Cardiac septum (tissue), 1 donor: ENCODE measurements around the gene NDUFB10. TPM values are rescaled to one million over a fixed set of nuclear protein-coding genes. Genes with fewer than 3 reads are reported as not detected.

Experiments used
- DNase-seq: peaks from one replicate; pipeline ENCODE4 v3.0.0-alpha.2; 2020; ENCODE audit warnings: low spot score
- intact Hi-C: fragments of 100-400 bp; cut with DNase I; formaldehyde crosslinking; loops from one replicate; pipeline ENCODE4 v1.14.0; 2022
- total RNA-seq: library from RNA; stranded (reverse); fragmentation: NEBNext Ultra II Directional; extraction: Animal tissue kit (Norgen Biotek cat#: 25700); gene quantifications from one replicate; pipeline ENCODE4 v1.2.1, GENCODE V29; 2021
- donor health status: DM: no; HTN: no; CAD: no.

NDUFB10 gene
- total RNA-seq, 1 donor from 2014 or later = 390 TPM

- intact Hi-C loops = no loop called here
- DNase-seq = no peak
These were observed 48.7 kb downstream of the NDUFB10 start for GRCh38 chr16:2008009-2008526.

GRCh38 chr16:2008631-2009163 lies 49.4 kb downstream of the NDUFB10 start:
- intact Hi-C loops = no loop called here
- DNase-seq = no peak

- intact Hi-C loops = no loop called here
- DNase-seq = no peak
These were observed 49.9 kb downstream of the NDUFB10 start for GRCh38 chr16:2009164-2009711.

GRCh38 chr16:2009791-2010510 lies 50.6 kb downstream of the NDUFB10 start, which contains the start of gene ZNF598:
TSS of gene ZNF598 (minus strand) at chr16:2009821.
- peak; percentile 90 for DNase-seq
- intact Hi-C loops = loop anchor here (5.0 kb wide), 1 partner anchor 37 kb away; the partner anchor contains the start of genes NTHL1 and TSC2

Other genes starting within 250 kb of the NDUFB10 start
- 31.7 TPM for gene NME3, start 188.0 kb upstream of the NDUFB10 start, total RNA-seq
- gene EME2, start 186.7 kb upstream of the NDUFB10 start, total RNA-seq = 14.9 TPM
- gene MRPS34, start 186.4 kb upstream of the NDUFB10 start, total RNA-seq = 63.4 TPM
- gene SPSB3, start 177.0 kb upstream of the NDUFB10 start, total RNA-seq = 24.2 TPM
- 32.3 TPM for gene NUBP2, start 176.6 kb upstream of the NDUFB10 start, total RNA-seq
- 0.19 TPM for gene IGFALS, start 165.8 kb upstream of the NDUFB10 start, total RNA-seq
- gene HAGH, start 132.7 kb upstream of the NDUFB10 start, total RNA-seq = 166 TPM
- 20.5 TPM for gene FAHD1, start 132.3 kb upstream of the NDUFB10 start, total RNA-seq
- not detected for gene MEIOB, start 87.4 kb upstream of the NDUFB10 start, total RNA-seq
- gene HS3ST6, start 41.1 kb upstream of the NDUFB10 start, total RNA-seq = not detected
- 39.2 TPM for gene MSRB1, start 16.3 kb upstream of the NDUFB10 start, total RNA-seq
- 202 TPM for gene RPL3L, start 4.8 kb upstream of the NDUFB10 start, total RNA-seq
- 702 TPM for gene RPS2, start 5.3 kb downstream of the NDUFB10 start, total RNA-seq
- gene RNF151, start 7.3 kb downstream of the NDUFB10 start, total RNA-seq = not detected
- gene TBL3, start 12.5 kb downstream of the NDUFB10 start, total RNA-seq = 18.3 TPM
- not detected for gene NOXO1, start 21.9 kb downstream of the NDUFB10 start, total RNA-seq
- 25.5 TPM for gene GFER, start 24.7 kb downstream of the NDUFB10 start, total RNA-seq
- gene SYNGR3, start 30.4 kb downstream of the NDUFB10 start, total RNA-seq = 1.8 TPM
- gene ZNF598, start 50.3 kb downstream of the NDUFB10 start, total RNA-seq = 21.9 TPM
- not detected for gene NPW, start 60.2 kb downstream of the NDUFB10 start, total RNA-seq
- 183 TPM for gene NHERF2, start 67.4 kb downstream of the NDUFB10 start, total RNA-seq
- 10.4 TPM for gene NTHL1, start 88.3 kb downstream of the NDUFB10 start, total RNA-seq
- 73.3 TPM for gene TSC2, start 88.4 kb downstream of the NDUFB10 start, total RNA-seq
- 178 TPM for gene PKD1, start 176.4 kb downstream of the NDUFB10 start, total RNA-seq
- gene RAB26, start 189.1 kb downstream of the NDUFB10 start, total RNA-seq = 2.2 TPM
- 35.7 TPM for gene TRAF7, start 196.2 kb downstream of the NDUFB10 start, total RNA-seq
- gene CASKIN1, start 237.1 kb downstream of the NDUFB10 start, total RNA-seq = 1.2 TPM
- 26.3 TPM for gene MLST8, start 245.9 kb downstream of the NDUFB10 start, total RNA-seq